ENCODE data around the gene SRP54.
"Not testable (repeated sequence)": the region's sequence is repeated elsewhere in the genome, so short reads cannot be mapped to it uniquely, and the experiment has no call there.

SRP54 gene

DNA sequence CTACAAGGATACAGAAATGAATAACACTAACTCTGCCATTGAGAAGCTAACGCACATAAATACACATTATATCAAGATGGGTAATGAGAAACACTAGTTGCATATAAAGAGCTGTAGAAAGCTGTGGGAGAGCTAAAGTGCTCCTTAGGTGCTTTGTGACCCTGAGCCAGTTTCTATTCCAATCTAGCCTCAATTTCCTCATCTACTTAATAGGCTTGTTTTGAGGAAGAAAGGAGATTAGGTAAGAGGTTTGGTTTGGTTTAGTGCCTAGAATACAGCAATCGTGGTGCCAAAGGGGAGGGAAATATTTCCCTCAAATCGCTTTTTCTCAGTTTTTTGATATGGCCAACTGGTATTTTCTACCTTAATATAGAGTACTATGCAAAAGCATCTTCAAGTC, 994 bp downstream of the SRP54 start:
- no peak for DNase-seq (ENCODE audit: low read depth)

DNA sequence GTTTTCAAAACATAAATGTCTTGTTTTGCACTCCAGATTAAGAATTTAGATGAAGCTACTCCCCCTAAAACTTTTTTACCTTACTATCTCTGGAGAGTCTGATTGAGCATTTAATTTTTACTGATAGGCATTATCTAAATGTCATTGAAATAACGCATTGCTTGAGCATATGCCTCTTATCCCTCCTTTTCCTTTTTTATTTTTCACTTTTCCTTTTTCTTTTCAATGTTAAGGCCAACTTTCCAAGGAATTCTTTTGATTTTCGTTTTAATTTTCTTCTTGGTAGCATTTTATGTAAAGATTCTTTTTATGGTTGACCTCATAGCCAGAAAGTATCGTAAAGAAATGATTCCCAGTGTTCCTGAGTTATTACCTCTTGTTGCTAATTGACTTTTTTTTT, 2.9 kb downstream of the SRP54 start:
- no peak for DNase-seq (ENCODE audit: low read depth)

DNA sequence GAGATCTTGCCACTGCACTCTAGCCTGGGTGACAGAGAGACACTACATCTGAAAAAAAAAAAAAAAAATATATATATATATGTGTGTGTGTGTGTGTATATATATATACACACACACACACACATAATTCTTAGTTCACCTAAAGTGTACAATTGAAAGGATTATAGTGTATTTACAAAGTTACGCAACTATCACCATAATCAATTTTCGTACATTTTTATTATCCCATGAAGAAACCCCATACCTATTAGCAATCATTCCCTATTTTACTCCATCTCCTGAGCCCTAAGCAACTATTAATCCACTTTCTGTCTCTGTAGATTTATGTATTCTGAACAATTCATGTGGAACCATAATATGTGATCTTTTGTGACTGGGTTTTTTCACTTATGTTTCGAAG, 4.4 kb downstream of the SRP54 start:
- no peak for DNase-seq (ENCODE audit: low read depth)

DNA sequence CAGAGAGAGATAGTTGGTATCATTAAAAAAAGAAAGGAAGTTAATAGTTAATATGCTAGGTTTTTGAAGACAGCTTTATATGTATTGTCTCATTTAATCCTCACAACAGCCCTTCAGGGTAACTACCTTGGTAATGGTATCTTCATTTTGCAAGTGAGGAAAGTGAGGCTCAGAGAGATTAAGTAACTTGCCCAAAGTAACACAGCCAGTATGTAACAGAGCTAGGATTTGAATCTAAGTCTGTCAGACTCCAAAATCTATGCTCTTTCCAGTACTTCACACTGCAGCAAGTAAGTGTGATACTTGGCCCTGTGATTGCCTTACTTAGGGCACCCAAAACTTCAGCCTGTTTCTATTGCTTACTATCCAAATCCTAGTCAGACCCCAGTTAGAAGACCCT, 7.0 kb downstream of the SRP54 start:
- DNase-seq (ENCODE audit: low read depth), result no peak

DNA sequence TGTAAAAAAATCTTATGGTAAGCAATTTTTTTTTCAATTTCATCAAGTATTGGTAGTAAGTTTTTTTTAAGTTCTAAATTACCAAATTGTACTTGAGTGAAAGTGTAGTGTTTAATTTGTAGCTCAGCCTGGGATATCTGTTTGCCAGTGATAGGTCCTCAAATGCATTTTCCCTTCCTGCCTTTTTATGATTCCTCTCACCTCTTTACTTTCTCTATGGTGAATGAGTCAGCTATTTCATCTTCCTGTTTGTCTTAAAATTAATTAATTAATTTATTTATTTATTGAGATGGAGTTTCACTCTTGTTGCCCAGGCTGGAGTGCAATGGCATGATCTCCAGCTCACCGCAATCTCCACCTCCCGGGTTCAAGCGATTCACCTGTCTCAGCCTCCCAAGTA, 10.6 kb downstream of the SRP54 start:
- no peak for DNase-seq (ENCODE audit: low read depth)

DNA sequence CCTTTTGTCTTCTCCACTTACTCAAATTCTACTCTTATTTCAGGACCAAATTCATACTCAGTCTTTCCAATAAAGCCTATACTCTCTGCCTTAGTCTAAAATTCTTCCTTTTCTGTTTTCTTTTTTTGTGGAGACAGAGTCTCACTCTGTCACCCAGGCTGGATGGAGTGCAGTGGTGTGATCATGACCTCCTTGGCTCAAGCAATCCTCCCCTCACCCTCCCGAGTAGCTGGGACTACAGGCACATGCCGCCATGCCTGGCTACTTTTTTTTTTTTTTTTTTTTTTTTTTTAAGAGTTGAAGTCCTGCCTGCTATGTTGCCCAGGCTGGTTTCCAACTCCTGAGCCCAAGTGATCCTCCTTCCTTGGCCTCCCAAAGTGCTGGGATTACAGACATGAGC, 11.9 kb downstream of the SRP54 start:
- DNase-seq (ENCODE audit: low read depth), result no peak

DNA sequence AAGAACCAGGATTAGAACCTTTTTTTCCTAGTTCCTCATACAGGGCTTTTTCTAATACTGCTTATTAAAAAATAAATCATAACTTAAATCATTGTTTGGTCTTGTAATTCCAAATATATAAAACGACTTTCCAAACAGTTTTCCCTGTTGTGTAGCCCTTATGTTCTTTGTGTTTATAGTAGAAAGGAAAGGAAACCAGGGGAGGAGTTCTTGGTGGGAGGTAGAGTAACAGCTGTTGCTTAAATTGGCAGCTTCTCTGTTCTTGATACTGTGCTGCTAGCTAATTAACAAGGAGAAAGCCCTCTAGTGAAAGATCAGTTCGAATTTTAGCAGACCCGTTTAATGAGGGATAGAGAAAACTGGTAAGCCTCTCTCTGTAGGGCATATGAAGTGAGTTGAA, 15.0 kb downstream of the SRP54 start:
- DNase-seq (ENCODE audit: low read depth), result no peak

DNA sequence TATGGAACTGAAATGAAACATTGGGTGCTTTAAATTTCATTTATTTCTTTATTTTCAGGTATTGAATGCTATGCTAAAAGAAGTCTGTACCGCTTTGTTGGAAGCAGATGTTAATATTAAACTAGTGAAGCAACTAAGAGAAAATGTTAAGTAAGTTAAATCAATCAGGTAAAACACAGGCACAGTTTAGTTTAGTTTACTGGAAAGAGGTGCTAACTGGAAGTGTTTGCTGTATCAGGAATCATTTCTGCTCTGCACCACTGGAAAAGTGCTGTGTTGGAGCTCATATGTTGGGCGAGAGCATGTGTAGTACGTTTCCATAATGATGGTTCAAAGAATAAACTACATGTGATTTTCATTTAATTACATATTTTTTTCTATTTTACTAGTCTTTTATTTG, 16.7 kb downstream of the SRP54 start:
- no peak for DNase-seq (ENCODE audit: low read depth)

DNA sequence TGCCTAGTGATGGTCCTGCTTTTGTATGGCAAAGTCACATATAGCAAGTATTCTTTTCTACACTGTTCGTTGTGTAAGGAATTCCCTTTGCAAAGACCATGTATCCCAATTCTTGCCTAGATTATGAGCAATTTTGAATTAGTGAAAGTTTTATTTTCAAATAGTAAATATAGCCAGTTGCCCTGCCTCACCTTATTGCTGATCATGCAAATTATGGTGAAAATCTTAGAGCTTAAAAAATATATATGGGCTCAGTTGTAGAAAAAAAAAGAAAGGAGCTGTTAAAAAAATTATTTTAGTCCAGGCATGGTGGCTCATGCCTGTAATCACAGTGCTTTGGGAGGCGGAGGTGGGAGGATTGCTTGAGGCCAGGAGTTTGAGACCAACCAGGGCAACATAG, 18.8 kb downstream of the SRP54 start:
- no peak for DNase-seq (ENCODE audit: low read depth)

DNA sequence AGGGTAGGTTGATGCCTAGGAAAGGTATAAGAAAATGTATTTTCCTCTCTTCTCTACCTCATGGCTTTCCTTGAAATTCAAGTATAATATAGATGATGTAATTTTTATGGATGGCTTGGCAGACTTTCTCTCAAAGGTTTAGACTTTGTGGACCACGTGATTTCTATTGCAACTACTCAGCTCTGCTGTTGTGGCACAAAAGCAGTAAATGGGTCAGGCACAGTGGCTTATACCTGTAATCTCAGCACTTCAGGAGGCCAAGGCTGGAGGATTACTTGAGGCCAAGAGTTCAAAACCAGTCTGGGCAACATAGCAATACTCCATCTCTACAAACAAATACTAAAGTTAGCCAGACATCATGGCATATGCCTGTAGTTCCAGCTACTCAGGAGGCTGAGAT, 22.0 kb downstream of the SRP54 start:
- DNase-seq (ENCODE audit: low read depth), result no peak

DNA sequence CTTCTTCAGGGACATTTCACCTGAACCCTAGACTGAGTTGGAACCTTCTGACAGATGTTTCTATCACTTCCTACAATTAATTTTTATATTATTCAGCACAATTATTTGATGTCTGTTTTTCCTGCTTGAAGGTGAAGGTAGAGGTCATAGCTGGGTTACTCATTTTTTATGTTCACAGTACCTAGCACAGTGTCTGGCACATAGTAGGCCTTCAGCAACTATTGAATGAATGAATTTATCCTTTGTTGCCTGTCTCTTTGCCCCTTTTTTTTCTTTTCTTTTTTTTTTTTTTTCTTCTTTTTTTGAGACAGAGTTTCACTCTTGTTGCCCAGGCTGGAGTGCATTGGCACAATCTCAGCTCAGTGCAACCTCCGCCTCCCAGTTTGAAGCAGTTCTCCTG, 33.8 kb downstream of the SRP54 start:
- DNase-seq (ENCODE audit: low read depth), result no peak

DNA sequence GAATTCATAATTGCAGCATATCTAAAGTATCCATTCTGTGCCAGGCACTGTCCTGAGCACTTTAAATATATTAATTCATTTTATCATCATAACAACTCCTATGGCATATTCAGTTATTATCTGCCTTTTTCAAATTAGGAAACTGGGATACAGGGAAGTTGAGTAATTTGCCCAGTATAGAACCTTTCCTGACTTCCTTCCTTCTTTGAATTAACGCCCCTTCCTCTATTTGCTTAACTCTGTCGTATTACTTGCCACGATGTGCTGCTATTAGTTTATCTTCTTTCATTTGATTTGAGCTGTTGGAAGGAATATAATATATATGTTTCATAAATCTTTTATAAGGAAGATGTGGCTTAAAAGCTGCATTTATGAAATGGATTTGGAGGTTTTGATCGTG, 37.9 kb downstream of the SRP54 start:
- DNase-seq (ENCODE audit: low read depth), result no peak

DNA sequence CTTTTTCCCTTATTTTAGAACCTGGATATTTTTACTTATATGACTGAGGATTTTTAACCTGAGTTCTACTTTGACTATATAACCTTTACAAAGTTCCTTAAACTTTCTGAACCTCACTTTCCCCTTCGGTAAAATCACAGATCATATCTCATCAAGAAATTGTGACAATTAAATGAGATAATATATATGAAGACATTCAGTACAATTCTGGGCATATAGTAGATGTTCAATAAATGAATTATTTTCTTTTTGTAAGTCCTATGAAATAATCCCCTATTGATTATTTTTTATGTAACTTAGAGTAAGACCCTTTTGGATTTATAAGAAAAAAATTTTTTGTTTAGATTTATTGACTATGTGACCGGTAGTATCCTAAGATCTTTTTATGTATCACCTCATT, 45.6 kb downstream of the SRP54 start:
- no peak for DNase-seq (ENCODE audit: low read depth)

DNA sequence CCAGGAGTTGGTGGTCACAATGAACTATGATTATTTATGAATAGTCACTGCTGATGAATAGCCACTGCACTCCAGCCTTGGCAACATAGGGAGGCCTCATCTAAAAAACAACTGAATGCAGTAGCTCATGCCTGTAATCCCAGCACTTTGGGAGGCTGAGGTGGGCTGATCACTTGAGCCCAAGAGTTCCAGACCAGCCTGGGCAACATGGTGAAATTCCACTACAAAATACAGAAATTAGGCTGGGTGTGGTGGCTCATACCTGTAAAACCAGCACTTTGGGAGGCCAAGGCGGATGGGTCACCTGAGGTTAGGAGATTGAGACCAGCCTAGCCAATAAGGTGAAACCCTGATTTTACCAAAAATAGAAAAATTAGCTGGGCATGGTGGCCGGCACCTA, 49.8 kb downstream of the SRP54 start:
- DNase-seq (ENCODE audit: low read depth), result no peak

DNA sequence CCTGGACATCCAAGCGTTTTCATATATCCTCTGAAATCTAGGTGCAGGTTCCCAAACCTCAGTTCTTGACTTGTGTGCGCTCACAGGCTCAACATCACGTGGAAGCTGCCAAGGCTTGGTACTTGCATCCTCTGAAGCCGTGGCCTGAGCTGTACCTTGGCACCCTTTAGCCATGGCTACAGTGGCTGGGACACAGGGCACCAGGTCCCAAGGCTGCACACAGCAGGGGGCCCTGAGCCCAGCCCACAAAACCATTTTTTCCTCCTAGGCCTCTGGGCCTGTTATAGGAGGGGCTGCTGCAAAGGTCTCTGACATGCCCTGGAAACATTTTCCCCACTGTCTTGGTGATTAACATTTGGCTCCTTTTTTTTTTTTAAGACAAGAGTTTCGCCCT, 51.6 kb downstream of the SRP54 start:
- DNase-seq (ENCODE audit: low read depth), result no peak

DNA sequence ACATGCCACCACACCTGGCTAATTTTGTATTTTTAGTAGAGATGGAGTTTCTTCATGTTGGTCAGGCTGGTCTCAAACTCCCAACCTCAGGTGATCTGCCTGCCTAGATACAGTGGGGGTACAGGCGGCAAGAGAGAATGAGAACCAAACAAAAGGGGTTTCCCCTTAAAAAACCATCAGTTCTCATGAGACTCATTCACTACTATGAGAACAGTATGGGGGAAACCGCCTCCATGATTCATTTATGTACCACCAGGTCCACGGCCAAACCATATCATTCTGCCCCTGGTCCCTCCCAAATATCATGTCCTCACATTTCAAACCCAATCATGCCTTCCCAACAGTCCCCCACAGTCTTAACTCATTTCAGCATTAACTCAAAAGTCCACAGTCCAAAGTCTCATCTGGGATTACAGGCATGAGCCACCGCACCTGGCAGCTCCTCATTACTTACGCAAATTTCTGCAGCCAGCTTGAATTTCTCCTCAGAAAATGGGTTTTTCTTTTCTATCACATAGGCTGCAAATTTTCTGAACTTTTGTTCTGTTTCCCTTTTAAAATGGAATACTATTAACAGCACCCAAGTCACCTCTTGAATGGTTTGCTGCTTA, 52.3 kb downstream of the SRP54 start:
- DNase-seq (ENCODE audit: low read depth), result not testable (repeated sequence)

DNA sequence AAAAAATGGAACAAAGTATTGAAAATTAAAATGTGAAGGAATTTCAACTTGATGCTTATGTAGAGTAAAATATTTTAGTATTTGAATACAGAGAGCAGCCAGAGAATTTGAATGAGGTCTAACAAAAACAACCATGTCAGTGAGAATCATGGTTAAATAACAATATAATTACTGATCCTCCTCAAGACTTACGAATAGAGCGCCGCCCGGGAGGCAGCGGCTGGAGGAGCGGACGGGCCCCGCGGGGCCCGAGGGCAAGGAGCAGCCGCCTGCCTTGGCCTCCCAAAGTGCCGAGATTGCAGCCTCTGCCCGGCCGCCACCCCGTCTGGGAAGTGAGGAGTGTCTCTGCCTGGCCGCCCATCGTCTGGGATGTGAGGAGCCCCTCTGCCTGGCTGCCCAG, 55.5 kb downstream of the SRP54 start:
- not testable (repeated sequence) for DNase-seq (ENCODE audit: low read depth)

DNA sequence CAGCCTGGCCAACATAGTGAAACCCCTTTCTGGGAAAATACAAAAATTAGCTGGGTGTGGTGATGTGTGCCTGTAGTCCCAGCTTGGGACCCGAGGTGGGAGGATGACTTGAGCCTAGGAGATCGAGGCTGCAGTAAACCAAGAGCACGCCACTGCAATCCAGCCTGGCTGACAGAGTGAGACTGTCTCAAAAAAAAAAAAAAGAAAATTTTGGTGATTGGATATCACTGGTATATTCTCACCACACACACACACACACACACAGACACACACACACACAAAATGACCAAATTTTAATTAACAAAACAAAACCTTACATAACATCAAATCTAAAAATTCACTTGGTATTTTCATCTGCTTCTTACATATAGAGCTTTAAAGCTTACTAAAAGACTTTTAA, 59.8 kb downstream of the SRP54 start:
- DNase-seq (ENCODE audit: low read depth), result no peak

DNA sequence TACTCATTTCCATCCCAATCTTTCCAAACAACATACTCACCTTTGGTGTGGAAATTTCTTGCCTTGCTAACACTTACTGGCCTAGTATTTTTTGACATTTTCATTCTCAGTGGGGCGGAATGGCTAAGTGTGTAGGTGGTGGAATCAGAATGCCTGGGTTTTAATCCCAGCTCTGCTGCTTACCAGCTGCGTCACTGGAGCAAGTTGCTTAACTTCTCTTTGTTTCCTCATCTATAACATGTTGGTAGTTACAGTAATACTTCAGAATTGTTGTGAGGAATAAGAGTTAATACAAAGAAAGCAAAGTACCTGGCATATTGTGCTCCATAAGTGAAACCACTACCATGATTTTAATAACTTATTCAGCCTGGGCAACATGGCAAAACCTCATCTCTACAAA, 60.3 kb downstream of the SRP54 start:
- no peak for DNase-seq (ENCODE audit: low read depth)

DNA sequence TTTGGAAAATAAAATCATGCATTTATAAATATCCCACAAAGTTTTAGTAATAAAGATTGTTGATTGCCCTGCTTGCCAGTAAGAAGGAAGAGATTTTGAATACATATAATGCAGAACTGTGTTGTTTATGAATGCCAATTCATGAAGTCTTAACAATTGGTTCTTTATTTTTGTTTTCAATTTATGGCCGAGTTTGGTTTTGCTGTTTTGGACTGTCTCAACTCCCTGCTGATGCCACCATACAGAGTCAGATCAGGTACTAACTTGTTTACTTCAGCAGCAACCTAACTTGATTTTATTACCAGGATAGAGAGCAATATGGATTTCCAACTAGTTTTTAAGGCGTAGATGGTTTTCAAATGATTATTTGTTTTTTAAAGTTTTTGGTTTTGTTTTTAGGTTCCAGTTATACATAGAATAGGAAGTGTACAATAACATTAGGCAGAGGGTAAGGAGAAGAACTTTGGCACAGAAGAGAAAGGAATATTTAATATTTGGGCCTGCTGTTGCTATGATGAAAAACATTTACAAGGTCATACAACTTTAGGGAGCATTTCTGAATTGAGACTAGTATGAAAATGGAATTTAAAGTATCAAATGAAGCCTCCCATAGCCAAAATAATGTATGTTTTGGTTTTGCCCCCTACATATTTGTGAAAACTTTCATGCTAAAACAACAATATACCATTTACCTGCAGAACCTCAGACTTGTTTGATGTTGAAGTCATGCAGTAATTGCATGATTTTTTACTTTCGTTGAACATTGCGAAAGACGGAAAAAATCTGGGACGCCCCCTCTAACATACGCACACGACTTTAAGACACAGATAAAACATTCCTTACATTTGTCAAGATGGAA, 62.4 kb downstream of the SRP54 start:
- DNase-seq (ENCODE audit: low read depth), result no peak

DNA sequence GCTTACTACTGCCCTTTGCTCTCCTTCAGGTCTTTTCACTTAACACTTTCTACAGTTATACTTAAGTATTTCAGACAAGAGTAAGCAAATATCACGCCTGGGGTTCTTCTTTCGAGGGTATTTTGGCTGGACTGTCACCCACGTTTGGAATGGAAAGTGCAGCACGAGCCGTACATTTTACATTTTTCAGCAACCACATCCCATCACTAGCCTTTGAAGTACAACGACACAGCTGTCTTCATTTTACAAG, 62.9 kb downstream of the SRP54 start:
- no peak for DNase-seq (ENCODE audit: low read depth)

DNA sequence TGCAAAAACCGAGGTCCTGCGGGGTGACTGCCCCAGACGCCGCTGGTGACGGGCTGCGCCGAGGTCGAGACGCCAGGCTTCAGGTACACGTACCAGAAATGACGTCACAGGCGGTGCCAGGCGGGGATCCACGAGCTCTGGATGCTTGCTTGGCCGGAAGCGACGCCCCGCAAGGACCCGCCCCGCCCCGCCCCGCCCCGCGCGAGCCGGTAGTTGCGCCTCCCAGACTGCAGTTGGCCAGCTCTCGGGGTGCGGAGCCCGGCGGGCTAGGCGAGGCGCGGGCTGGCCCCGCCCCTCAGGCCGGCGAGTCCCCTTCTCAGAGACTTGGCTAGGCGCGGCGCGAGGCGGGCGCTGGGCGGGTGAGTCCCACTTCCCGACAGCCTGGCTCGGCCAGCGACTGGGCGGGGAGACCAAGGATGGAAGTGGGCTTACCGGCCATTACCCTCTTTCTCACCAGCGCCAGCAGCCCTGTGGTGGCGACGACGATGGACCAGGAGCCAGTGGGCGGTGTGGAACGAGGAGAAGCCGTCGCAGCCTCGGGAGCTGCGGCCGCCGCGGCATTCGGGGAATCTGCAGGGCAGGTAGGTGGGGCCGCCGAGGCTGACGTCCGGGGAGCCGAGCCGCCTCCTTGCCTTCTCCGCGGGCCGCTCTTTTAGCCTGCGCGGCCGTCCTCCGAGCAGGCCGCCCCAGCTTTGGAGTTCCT, 63.4 kb downstream of the SRP54 start, which contains the start of gene FAM177A1:
TSS of gene FAM177A1 (plus strand) at position 225 of the 703 bp plus-strand sequence. CDS start at position 417, 192 bp downstream.
- DNase-seq (ENCODE audit: low read depth), result peak; percentile 100

DNA sequence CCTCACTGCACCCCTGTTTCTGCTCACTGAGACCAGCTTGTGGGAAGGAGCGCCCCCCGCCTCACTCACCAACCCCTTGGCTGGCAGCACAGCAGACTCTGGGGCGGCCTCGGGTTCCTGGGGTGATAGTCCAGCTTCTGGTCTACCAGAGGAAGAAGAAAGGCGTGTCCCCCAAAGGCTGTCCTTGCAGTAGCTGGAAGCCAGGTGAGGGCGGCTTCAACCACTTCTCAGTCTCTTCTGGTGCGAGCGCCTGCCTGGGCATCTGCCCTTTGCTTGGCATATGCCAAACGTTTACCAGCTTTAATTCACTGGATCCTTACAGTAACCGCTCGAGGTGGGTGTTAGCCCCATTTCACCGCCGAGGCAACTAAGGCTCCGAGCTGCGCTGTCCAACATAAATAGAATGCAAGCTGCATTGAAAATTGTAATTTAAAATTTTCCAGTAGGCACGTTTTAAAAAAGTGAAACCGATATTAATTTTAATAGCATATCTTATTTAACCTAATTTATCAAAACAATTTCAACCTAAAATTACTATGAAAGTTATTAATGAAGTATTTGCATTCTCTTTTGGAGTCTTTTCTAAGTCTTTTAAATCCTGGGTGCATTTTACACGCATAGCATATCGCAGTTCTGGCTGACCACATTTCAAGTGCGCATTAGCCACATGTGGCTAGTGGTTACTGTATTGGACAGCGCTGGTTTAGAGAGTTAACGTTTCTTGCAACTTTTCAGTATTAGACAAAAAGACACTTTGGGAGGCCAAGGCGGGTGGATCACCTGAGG, 64.2 kb downstream of the SRP54 start:
- peak; percentile 17 for DNase-seq (ENCODE audit: low read depth)
